ENCODE measurements around the gene TMX3.

The TMX3 gene

DNA sequence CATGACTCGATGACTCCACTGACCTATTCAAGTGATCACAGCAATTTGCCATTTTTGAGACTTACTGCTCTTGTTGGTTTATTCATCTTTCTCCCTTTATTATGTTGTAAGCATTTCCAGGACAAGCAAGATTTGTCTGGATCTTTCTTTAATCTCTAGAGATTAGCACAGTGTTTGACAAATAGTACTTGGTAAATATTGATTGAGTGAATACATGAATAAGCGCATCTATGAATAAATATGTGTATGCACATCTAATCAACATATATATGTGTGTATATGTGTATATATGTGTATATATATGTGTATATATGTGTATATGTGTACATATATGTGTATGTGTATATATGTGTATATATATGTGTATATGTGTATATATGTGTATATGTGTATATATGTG, 7.3 kb downstream of the TMX3 start:
- DNase-seq (ENCODE audit: low spot score), result no peak

DNA sequence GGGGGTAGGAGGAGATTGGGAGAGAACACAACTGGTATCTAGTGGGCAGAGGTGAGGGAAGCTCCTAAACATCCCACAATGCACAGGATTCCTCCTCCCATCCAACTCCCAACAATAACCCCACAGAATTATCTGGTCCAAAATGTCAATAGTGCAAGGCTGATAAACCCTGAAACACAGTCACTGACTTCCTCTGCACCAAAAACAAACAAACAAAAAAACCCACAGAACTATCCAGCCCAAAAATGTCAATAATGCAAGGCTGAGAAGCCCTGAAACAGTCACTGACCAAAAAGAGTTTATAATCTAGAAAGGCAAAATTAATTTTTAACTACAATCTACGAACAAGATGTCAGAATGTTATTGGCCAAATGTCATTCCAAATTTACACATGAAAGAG, 9.8 kb downstream of the TMX3 start:
- DNase-seq (ENCODE audit: low spot score), result no peak

DNA sequence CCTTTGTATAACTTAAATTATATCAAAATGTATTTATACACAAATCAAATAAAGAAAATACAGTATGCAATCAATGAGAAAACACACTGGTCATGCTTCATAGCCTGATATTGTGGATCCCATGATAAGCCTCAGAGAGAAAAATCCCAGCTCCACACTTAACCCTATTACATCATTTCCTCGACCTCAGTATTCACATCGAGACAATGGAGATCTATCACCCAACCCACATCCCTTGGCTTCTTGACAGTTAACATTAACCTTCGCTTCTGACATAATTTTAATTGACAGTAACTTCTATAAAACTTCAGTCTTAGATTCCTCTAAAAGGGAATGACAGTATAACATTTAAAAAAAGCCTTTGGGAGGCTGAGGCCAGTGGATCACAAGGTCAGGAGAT, 11.6 kb downstream of the TMX3 start:
- no peak for DNase-seq (ENCODE audit: low spot score)

DNA sequence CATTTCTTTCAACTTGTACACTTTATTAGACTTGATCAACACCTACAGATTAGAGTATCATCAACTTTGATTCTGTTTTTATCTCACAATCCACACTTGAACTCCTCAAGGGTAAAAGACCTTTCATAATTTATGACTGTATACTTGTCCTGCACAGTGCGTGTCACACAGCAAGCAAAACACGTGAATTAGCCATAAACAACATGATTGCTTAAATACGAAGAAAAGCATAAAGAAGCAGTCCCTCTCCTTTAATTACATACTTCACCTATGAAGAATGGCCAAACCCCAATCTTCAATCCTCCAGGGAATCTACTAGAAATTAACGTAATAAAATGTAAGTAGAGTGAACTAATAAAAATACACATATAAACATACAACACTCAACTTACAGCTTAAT, 13.6 kb downstream of the TMX3 start:
- no peak for DNase-seq (ENCODE audit: low spot score)

DNA sequence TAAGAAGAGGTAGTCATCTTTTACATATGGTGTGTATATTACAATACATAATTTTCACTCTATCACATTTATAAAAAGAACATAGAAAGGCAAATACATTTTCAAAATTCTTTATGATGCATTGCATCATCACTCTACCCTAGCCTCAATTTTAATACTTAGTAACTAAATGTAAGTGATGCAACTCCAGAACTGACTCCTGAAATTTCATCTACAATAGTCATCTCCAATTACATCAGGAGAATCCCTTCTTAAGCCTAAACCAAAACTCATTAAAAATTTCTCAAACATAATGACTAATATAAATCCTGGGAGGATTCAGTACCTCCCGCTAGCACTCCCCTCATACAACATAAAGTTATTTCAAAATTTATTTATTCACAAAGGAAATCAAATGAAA, 15.9 kb downstream of the TMX3 start:
- no peak for DNase-seq (ENCODE audit: low spot score)

DNA sequence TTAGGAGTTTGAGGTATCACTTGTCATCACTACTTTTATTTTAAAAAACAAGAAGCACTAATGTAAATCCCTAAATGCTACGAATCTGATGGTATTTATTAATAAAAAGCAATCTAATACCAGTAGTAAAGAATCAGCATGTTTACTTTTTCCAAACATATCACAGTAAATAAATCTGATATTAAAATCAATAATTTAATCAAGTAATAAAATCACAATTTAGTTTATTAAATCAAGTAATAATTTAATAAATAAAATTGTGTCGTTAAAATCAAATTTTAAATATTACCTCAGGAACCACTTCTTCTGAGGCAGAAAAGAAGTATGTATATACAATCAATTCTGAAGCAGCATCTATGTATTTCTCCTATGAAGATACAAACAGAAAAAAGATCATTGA, 18.0 kb downstream of the TMX3 start:
- no peak for DNase-seq (ENCODE audit: low spot score)

DNA sequence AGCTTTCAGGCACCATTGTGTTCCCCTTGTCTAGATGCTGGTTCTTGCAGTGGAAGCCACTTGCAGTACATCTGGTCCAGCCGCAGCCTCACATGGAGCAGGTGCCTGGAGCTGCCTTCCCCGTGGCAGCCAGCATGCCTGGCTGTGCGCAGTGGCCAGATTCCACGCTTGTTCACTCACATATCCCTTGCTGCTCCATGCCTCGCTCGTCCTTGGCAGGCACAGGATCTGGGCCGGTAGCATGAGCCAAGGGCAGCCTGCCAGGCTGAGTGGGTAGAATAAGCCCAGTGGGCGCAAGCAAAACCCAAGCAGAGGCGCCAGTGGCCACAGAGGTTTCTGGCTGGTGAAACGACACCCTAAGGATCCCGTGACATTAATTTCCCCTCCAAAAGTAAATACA, 20.6 kb downstream of the TMX3 start:
- DNase-seq (ENCODE audit: low spot score), result no peak

DNA sequence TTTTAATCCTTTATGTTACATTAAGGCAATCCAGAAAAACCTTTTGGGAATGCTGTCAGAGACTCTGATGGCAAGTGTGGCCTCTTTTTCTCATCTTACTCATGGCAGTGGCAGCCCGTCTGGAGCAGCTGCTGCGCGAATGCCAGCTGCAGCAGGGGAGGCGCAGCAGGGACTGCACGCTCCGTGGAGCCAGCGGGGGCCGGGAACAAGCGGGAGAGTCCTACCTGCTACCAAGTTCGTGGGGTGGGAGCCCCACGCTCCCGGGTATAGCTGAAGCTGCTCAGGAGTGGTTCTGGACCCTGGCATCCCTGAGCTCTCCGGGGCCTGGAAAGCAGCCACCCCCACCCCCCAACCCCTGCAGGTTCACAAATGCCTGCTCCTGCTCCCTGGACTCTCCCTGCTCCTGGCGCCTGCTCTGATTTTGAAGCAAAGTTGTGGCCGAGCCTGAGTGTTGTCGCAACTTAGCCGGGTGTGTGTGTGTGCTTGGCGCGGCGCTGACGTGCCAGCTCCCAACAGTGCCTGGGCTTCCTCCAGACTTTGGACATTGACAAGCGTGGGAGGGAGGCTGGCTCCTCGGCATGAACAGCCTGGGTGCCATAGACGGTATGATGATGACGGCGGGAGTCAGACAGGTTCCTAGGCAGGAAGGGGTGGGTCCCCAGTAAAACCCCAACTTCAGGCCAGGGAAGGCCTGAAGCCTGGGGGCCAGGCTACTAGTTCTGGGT, 21.7 kb downstream of the TMX3 start:
- no peak for DNase-seq (ENCODE audit: low spot score)

DNA sequence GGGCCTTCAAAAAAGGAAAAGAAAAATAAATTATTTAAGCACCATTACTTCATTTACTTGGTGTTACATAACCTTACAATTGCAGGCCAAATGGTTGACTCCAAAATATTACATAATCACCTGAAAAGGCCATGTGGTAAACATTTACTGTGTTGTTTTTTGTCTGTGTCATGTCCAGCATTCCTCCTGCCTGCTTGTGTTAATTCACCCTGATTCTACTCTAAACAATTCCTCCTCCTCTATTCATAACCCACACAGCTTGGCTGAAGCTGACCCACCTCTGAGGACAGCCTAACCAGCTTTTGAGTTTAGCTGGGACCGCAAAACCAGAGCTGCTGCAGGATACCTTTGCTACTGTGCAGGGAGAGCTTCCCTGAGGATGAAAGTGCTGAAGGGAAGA, 35.4 kb downstream of the TMX3 start:
- DNase-seq (ENCODE audit: low spot score), result no peak

DNA sequence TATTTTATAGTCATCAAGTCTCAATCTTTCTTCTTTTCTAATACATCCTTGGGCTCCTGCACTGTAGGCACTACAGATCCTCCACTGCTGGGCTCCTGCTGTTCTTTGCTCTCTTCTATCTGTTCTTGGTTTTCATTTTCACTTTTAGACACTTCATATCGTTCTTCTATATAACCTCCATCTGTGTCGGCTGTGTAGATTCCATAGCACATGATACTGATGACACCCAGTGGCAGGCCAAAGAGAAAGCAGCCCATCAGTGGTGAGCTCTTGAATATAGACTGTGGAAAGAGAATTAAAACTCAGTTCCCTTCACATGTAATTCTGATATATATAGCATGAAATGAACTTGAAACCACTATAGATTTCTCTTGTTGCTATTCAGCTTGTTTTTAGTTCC, 38.0 kb downstream of the TMX3 start:
- peak; percentile 21 for DNase-seq (ENCODE audit: low spot score)

DNA sequence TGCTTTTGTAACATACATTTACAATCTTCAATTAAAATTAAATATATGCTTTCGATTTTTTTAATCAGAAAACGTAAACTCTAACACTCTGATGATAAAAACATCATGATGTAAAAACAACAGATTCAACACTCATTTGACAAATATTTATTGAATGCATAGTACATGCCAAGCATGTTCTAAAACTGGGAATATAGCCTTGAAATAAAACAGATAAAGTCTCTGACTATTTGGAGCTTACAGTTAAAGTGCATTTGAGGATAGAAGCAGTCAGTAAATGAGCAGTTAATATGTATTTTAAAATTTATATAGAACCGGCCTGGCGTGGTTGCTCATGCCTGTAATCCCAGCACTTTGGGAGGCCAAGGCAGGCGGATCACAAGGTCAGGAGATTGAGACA, 47.8 kb downstream of the TMX3 start:
- no peak for DNase-seq (ENCODE audit: low spot score)

DNA sequence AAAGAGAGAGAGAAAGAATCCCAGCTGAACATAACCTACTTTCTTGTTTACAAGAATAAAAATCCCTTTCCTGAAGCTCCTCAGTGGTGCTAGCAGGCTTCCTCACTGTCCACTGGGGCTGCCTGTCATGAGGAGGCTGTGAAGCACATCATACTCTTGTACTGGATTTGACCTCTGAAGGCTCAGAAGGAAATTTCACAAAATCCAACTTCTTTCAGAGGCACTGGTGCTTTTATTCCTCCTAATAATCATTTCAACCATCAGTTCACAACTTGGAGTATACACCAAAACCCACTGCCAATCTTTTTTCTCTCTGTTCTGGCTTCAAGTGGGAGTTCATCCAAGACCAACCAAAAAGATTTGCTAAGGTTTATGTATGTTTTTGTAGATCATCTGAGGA, 48.5 kb downstream of the TMX3 start:
- DNase-seq (ENCODE audit: low spot score), result no peak

DNA sequence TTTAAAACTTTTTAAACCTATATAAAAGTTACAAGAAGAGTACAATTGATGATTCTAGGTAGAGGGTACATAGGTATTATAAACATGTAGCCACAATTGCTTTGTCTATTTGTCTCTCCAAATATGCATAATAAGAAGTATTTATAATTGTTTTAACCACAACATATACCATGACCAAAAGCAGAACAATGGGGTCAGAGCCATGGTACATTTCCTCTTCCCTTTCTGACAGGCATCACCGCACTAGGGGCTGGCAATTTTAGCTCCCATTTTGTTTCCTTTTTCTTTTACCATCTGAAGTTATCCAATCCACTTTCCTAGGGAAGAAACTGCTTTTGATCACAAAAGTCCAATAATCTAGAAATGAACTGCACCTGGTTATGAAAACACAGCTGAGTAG, 49.3 kb downstream of the TMX3 start:
- DNase-seq (ENCODE audit: low spot score), result no peak

DNA sequence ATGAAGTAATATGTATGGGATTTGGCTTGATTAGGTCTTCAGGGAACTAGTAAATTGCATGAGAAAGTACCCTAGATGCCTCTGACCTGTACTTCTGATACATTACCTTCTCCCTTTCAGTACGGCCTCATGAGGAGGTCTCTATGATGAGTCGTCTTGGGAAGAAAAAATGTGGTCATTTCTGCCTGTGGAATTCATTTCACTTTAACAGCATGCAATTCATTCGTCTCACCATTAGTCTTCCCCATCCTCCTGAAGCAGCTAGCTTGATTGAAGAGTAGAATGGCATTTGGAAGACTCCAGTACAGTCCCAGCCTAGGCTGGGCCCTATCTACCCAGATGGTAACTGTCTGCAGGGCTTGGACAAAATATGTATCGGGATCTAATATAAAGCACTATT, 52.2 kb downstream of the TMX3 start:
- DNase-seq (ENCODE audit: low spot score), result no peak

DNA sequence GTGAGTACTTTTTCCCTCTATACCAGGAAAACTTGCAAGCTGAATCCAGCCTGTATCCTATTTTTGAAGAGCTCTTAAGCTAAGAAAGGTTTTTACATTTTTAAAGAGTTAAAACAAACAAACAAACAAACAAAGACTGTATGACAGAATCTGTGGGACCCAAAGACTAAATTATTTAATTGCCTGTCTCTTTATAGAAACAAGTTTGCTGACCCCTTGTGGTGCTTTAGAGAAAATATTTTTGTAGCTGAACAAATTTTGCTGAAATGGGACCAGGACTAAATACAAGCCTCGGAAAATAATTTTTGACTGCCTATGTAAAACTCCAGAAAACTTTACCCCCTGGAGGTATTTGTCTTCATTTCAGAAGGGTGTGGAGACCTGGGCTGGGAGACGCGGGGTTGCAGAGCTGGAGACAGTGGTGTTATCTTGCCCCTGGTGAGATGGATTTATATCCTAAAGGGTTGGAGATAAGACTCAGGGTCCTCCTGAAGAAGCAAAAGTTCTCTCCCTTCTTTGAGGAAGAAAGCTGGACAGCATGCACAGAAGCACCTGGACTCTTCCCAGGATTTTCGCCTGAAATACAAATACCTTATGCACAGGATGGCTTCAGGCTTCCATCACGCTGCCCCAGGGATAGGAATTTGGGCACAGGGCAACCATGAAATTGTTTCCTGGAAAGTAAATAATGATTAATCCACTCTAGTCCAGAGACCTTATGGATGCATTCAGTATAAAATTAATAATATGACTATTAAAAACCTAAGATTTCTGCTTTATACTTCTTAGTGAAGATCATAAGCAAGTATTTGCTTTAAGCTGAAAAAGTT, 54.3 kb downstream of the TMX3 start:
- peak; percentile 12 for DNase-seq (ENCODE audit: low spot score)

DNA sequence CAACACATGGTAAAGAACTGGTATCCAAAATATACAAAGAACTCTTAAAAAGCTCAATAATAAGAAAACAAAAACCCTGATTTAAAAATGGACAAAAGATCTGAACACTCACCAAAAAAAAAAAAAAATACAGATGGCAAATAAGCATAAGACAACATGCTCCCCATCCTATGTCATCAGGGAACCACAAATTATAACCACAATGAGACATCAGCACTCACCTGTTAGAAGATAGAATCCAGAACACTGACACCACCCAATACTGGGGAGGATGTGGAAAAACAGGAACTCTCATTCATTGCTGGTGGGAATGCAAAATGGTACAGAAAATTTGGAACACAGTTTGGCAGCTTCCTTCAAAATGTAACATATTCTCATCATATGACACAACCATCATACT, 66.7 kb downstream of the TMX3 start:
- no peak for DNase-seq (ENCODE audit: low spot score)

DNA sequence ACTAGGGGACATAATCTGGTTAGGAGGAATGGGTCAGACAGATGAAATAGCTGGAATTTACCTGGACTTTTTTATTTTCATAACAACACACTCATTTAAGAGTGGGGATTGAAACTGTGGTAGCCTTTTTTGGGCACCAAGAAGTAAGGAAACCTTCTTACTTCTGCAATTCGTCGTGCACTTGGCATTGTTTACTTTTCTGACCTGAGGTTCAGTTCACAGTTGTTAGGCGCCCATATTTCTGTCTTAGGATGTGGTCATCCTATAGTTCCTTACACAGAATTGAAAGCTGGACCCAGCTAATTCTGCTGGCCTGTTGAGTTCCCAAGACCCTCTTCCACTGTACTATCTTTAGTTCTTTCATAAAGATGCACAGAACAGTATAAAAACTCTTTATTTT, 72.9 kb downstream of the TMX3 start:
- no peak for DNase-seq (ENCODE audit: low spot score)

DNA sequence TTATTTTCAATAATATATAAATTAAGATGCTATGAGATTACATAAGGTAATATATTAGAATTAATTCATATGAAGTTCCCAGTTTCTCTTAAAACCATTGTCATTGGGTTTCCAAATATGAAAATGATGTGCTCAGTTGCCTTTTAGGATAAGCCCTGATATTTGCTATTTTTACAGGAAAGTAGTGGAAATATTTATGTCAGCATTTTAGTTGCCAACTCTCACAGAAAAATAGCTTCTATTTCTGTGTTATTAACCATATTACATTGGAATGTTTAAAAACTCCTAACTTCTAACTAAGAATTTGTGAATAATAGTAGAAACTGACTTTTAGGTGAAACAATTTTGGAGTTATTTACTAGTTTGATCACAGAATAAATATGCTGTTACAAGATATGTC, 74.0 kb downstream of the TMX3 start:
- DNase-seq (ENCODE audit: low spot score), result no peak

DNA sequence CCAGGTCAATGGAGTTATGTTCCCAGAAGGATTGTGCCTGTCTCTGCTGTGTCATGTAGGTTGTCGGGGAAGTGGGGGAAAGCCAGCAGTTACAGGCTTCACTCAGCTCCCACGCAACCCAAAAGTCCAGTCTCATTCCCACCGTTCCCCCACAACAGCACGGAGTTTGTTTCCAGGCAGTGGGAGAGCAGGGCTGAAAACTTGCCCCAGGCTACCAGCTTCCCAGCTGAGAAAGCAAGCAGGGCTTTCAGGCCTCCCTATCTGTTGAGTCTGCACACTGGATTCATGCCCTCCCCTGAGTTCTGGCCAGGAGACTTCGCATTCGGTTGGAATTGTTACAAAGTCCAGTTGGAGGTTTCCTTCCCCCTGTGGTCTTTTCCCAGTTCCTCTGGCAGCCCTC, 76.3 kb downstream of the TMX3 start:
- no peak for DNase-seq (ENCODE audit: low spot score)

DNA sequence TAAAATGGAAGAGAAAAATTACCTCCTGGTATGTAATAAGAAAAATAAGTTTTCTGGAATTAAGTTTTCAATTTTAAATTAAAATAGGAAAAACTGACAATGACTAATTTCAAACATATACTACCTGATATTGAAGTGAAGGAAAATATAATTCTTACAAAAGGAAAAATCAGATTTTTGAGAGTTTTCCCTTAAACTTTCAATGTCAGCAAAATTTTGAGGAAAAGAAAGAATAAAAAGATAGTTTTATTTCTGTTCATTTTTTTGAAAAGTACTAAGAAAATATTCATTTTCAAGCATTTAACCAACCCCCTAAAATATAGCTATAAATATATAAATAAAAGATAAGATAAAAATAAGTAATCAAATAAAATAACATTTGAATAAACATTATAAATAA, 87.1 kb downstream of the TMX3 start:
- no peak for DNase-seq (ENCODE audit: low spot score)
